Left lung (tissue), 8 donors: Measurements from ENCODE around the gene FAM107B. TPM values are rescaled to one million over a fixed set of nuclear protein-coding genes. Genes with fewer than 3 reads are reported as not detected.

Experiments
- polyA plus RNA-seq, 6 donors: library from polyadenylated mRNA; unstranded; fragments of 120-200 nt; gene quantifications; one replicate each; pipeline ENCODE4 v1.2.1, GENCODE V29; 2013; ENCODE audit not compliant: insufficient read length in 6 of 6
- total RNA-seq, 2 donors: library from RNA; stranded (reverse); fragmentation: NEBNext Ultra II Directional; extraction: Animal tissue kit (Norgen Biotek cat#: 25700); gene quantifications; one replicate each; pipeline ENCODE4 v1.2.1, GENCODE V29; 2021
- donor health status: DM: no; HTN: yes; CAD: no.
- donor health status: DM: no; HTN: no; CAD: no.

FAM107B gene
- total and polyA plus RNA-seq, 8 donors: 66.2 to 93.6 (median 83.0) TPM

Other genes with a start within 250 kb of the FAM107B start
- under 1 TPM; 0.38 to 0.71 TPM for gene CDNF, start 63.1 kb upstream of the FAM107B start, total RNA-seq
- 1 to 10 TPM; 2.6 to 4.3 (median 3.0) TPM for gene CDNF, start 63.1 kb upstream of the FAM107B start, polyA plus RNA-seq
- 10 to 100 TPM in 1 of 2 donors, 1 to 10 TPM in 1; 6.6 to 13.6 TPM for gene HSPA14, start 63.4 kb upstream of the FAM107B start, total RNA-seq
- 10 to 100 TPM; 18.4 to 23.8 (median 21.0) TPM for gene HSPA14, start 63.4 kb upstream of the FAM107B start, polyA plus RNA-seq
- gene MSANTD7, start 63.4 kb upstream of the FAM107B start, total RNA-seq: 10 to 100 TPM in 1 of 2 donors, 1 to 10 TPM in 1; 8.5 to 11.5 TPM
- gene MSANTD7, start 63.4 kb upstream of the FAM107B start, polyA plus RNA-seq: 10 to 100 TPM; 15.8 to 18.1 (median 16.1) TPM
- 10 to 100 TPM; 10.1 to 10.9 TPM for gene SUV39H2, start 104.0 kb upstream of the FAM107B start, total RNA-seq
- gene SUV39H2, start 104.0 kb upstream of the FAM107B start, polyA plus RNA-seq: 10 to 100 TPM; 15.7 to 18.5 (median 17.0) TPM
- gene DCLRE1C, start 179.2 kb upstream of the FAM107B start, total RNA-seq: 10 to 100 TPM in 1 of 2 donors, 1 to 10 TPM in 1; 8.3 to 11.0 TPM
- gene DCLRE1C, start 179.2 kb upstream of the FAM107B start, polyA plus RNA-seq: 10 to 100 TPM; 17.5 to 24.6 (median 20.4) TPM
- gene MEIG1, start 184.5 kb upstream of the FAM107B start, total RNA-seq: not detected
- 1 to 10 TPM in 5 of 6 donors, under 1 TPM in 1; 0.86 to 1.8 (median 1.3) TPM for gene MEIG1, start 184.5 kb upstream of the FAM107B start, polyA plus RNA-seq